K562 (cell line): Measurements from ENCODE around the gene TRAP1. TPM values are rescaled to one million over a fixed set of nuclear protein-coding genes. Genes with fewer than 3 reads are reported as not detected.

Experiments used
- ATAC-seq: fragments of 200-7000 bp; cut with Tn5 transposase; 3 replicates; pipeline ENCODE4 v1.9.1; 2020; ENCODE audit warnings: moderate library complexity
- BruUV-seq: library from RNA; stranded (reverse); fragments of 400-500 nt; replicated peaks from 2 replicates; lab custom pipeline; 2021; lab: Mats Ljungman, UMichigan
- CTCF ChIA-PET: fragments of 300-600 bp; formaldehyde crosslinking; extraction: SDS; loops from one replicate; lab custom pipeline; 2021; ENCODE audit warnings: low intra/inter-chr PET ratio; lab: Yijun Ruan, JAX
- POLR2A ChIA-PET: fragments of 300-600, 350-650 bp; sonication (Branson Sonifier 250); formaldehyde crosslinking; extraction: SDS; loops from one replicate; lab custom pipeline; 2021; ENCODE audit warnings: antibody characterized with exemption, inconsistent platforms; lab: Yijun Ruan, JAX
- DNase-seq, 4 experiments: peaks; one replicate each; pipeline versions ENCODE4 v3.0.0 to v3.0.0-alpha.2; 2011 to 2018; ENCODE audit warnings: low spot score in 3 of 4, mixed read lengths in 3 of 4; ENCODE audit errors: extremely low read depth in 1 of 4
- FAIRE-seq: peaks from 2 replicates; lab custom pipeline; 2011; peaks lifted over from hg19 to GRCh38; lab: Jason Lieb, UNC
- H2AFZ ChIP-seq: 2 replicates; pipeline ENCODE4 v1.6.0; 2011; ENCODE audit warnings: low read depth, low read length, control low read depth, inconsistent platforms
- H3K27ac ChIP-seq: fragments of 200-600 bp; 3 replicates; pipeline ENCODE4 v1.8.0; 2011; ENCODE audit warnings: low read depth, mild to moderate bottlenecking, control low read depth, inconsistent platforms, low read length, moderate library complexity, mixed read lengths; ENCODE audit errors: extremely low read depth
- H3K27me3 ChIP-seq, 2 experiments: fragments of 300-600 bp in 1 of 2; 2 replicates in 1 of 2; 3 replicates in 1 of 2; pipeline versions ENCODE4 v1.6.0 to v1.8.0; 2011; ENCODE audit warnings: inconsistent platforms in 2 of 2, low read length in 2 of 2, mild to moderate bottlenecking in 1 of 2, mixed read lengths in 1 of 2, moderate library complexity in 1 of 2; ENCODE audit not compliant: control insufficient read depth in 2 of 2, insufficient read depth in 2 of 2
- H3K36me3 ChIP-seq: fragments of 300-600 bp; 3 replicates; pipeline ENCODE4 v1.8.0; 2011; ENCODE audit warnings: mild to moderate bottlenecking, low read length, inconsistent platforms; ENCODE audit not compliant: control insufficient read depth, insufficient read depth
- H3K4me1 ChIP-seq, 2 experiments: fragments of 200-600 bp in 1 of 2; replicated peaks in 1 of 2; 2 replicates in 1 of 2; 3 replicates in 1 of 2; pipeline versions ENCODE4 v1.5.1 to v1.8.0; 2011; ENCODE audit warnings: inconsistent platforms in 2 of 2, low read length in 2 of 2, mild to moderate bottlenecking in 1 of 2, mixed read lengths in 1 of 2, moderate library complexity in 1 of 2; ENCODE audit not compliant: control insufficient read depth in 2 of 2, insufficient read depth in 2 of 2
- H3K4me2 ChIP-seq: 2 replicates; pipeline ENCODE4 v1.6.1; 2011; ENCODE audit warnings: low read length, control low read depth, inconsistent platforms, mixed read lengths; ENCODE audit not compliant: insufficient read depth
- H3K4me3 ChIP-seq: fragments of 200-600 bp; sonication (generic), shearing (Covaris generic); 2 replicates; pipeline ENCODE4 v1.5.1; 2016; ENCODE audit warnings: control low read depth, inconsistent platforms
- H3K79me2 ChIP-seq: fragments of 200-600 bp; 3 replicates; pipeline ENCODE4 v1.8.0; 2011; ENCODE audit warnings: low read length, inconsistent platforms; ENCODE audit not compliant: control insufficient read depth, insufficient read depth
- H3K9ac ChIP-seq, 2 experiments: 2 replicates each; pipeline versions ENCODE4 v1.6.0 to v1.6.1; 2011; ENCODE audit warnings: low read depth in 2 of 2, low read length in 2 of 2, control low read depth in 1 of 2, inconsistent platforms in 1 of 2, mild to moderate bottlenecking in 1 of 2, mixed read lengths in 1 of 2; ENCODE audit not compliant: insufficient read depth in 1 of 2
- H3K9me1 ChIP-seq: one replicate; pipeline ENCODE4 v1.6.0; 2011; ENCODE audit warnings: inconsistent platforms, mild to moderate bottlenecking, low read length, moderate library complexity; ENCODE audit not compliant: control insufficient read depth, insufficient read depth
- H3K9me3 ChIP-seq: replicated peaks from 2 replicates; pipeline ENCODE4 v1.5.1; 2011; ENCODE audit warnings: low read depth, low read length, inconsistent platforms; ENCODE audit not compliant: control insufficient read depth, insufficient read depth
- H4K20me1 ChIP-seq: replicated peaks from 2 replicates; pipeline ENCODE4 v1.6.1; 2011; ENCODE audit warnings: low read length, inconsistent platforms, mixed read lengths; ENCODE audit not compliant: control insufficient read depth, insufficient read depth
- ARID1B ChIP-seq: fragments of 450-650 bp; IDR thresholded peaks from 2 replicates; pipeline ENCODE4 v1.6.1; 2016; ENCODE audit warnings: antibody characterized with exemption, mild to moderate bottlenecking, inconsistent platforms
- BDP1 ChIP-seq: IDR thresholded peaks from 3 replicates; pipeline ENCODE4 v1.6.1; 2011; ENCODE audit not compliant: insufficient read length, insufficient read depth
- MYC ChIP-seq, 2 experiments: fragments of 250-450 bp in 1 of 2; sonication (Bioruptor Pico) in 1 of 2; IDR thresholded peaks; 2 replicates each; pipeline versions ENCODE4 v1.5.1 to v1.6.1; 2012 to 2021; ENCODE audit warnings: low read depth in 2 of 2, borderline replicate concordance in 1 of 2, improper control_type of control experiment in 1 of 2, low read length in 1 of 2, mild to moderate bottlenecking in 1 of 2, moderate library complexity in 1 of 2
- NR2C2 ChIP-seq, 2 experiments: fragments of 200-800 bp in 1 of 2; sonication (Bioruptor generic) in 1 of 2; sonication (generic) in 1 of 2; formaldehyde crosslinking in 1 of 2; IDR thresholded peaks; 2 replicates each; pipeline versions ENCODE4 v1.6.1 to v1.8.0; 2016 to 2022; ENCODE audit warnings: mild to moderate bottlenecking in 1 of 2, missing compliant biosample characterization in 1 of 2, missing genetic modification characterization in 1 of 2, missing genetic modification reagents in 1 of 2
- RBM15 ChIP-seq: fragments of 200-400 bp; formaldehyde crosslinking; IDR thresholded peaks from 2 replicates; pipeline ENCODE4 v1.6.1; 2018; ENCODE audit warnings: mild to moderate bottlenecking, low read length, moderate library complexity; ENCODE audit not compliant: insufficient read depth
- SNRNP70 ChIP-seq: fragments of 200-400 bp; formaldehyde crosslinking; optimal IDR thresholded peaks from 2 replicates; pipeline ENCODE3; 2017; ENCODE audit warnings: low read depth, low read length
- ZBTB7A ChIP-seq: IDR thresholded peaks from 2 replicates; pipeline ENCODE4 v1.6.1; 2011; ENCODE audit warnings: low read depth, mild to moderate bottlenecking, low read length, moderate library complexity, borderline replicate concordance; ENCODE audit not compliant: control insufficient read depth
- ZNF561 ChIP-seq: fragments of 450-650 bp; formaldehyde crosslinking; conservative IDR thresholded peaks from 2 replicates; pipeline ENCODE4 v1.4.0; 2020; ENCODE audit warnings: mild to moderate bottlenecking, moderate library complexity
- ZZZ3 ChIP-seq: fragments of 450-650 bp; IDR thresholded peaks from 2 replicates; pipeline ENCODE4 v1.6.1; 2016; ENCODE audit warnings: antibody characterized with exemption, mild to moderate bottlenecking, moderate library complexity
- WGBS: fragments of 100-300 bp; shearing (Covaris generic); methylation state at CpG from one replicate; pipeline ENCODE4 v1.1.6; 2016; ENCODE audit warnings: low coverage, mixed read lengths; ENCODE audit not compliant: insufficient coverage; ENCODE audit errors: missing lambda C conversion rate; 5-methylcytosine and 5-hydroxymethylcytosine counted together
- in situ Hi-C: fragments of 300-500 bp; cut with MboI; formaldehyde crosslinking; loops from 4 replicates; pipeline ENCODE4 v1.15.0; 2018; ENCODE audit warnings: inconsistent platforms, mixed read lengths
- intact Hi-C: fragments of 100-400 bp; cut with micrococcal nuclease; formaldehyde crosslinking; loops from 2 replicates; pipeline ENCODE4 v1.14.2; 2022
- polyA plus RNA-seq, 8 experiments: library from polyadenylated mRNA; depleted of rRNA in 4 of 8; stranded (reverse) in 5 of 8; unstranded in 3 of 8; fragments of >200 nt; fragmentation: Nextera tagmentation in 2 of 8; fragmentation: Illumina TruSeq in 1 of 8; extraction: Ambion mirVana in 2 of 8; extraction: Trizol in 1 of 8; gene quantifications; 2 replicates each; pipeline versions ENCODE4 v1.2.1 to v1.2.3, GENCODE V29; 2011 to 2014; ENCODE audit warnings: inconsistent platforms in 1 of 8, missing spikeins in 1 of 8
- total RNA-seq, 7 experiments: library from RNA; depleted of rRNA in 6 of 7; stranded (reverse); fragments of >200 nt in 6 of 7; fragmentation: Illumina TruSeq in 2 of 7; extraction: Trizol in 2 of 7; gene quantifications; 2 replicates each; pipeline versions ENCODE4 v1.2.1 to v1.2.3, GENCODE V29; 2011 to 2021; ENCODE audit warnings: low replicate concordance in 1 of 7
- TF ChIP-seq, protein P1 (sequence below): sonication (generic); formaldehyde crosslinking; IDR thresholded peaks from 2 replicates; pipeline ENCODE4 v1.8.1; 2023; ENCODE audit warnings: mild to moderate bottlenecking, missing genetic modification reagents

The TRAP1 gene
- total and polyA plus RNA-seq, 9 of the 15 experiments (the other 6 are each of a cell fraction or from before 2014, with no cell fraction given) = 19.1 to 436 (median 301) TPM

DNA sequence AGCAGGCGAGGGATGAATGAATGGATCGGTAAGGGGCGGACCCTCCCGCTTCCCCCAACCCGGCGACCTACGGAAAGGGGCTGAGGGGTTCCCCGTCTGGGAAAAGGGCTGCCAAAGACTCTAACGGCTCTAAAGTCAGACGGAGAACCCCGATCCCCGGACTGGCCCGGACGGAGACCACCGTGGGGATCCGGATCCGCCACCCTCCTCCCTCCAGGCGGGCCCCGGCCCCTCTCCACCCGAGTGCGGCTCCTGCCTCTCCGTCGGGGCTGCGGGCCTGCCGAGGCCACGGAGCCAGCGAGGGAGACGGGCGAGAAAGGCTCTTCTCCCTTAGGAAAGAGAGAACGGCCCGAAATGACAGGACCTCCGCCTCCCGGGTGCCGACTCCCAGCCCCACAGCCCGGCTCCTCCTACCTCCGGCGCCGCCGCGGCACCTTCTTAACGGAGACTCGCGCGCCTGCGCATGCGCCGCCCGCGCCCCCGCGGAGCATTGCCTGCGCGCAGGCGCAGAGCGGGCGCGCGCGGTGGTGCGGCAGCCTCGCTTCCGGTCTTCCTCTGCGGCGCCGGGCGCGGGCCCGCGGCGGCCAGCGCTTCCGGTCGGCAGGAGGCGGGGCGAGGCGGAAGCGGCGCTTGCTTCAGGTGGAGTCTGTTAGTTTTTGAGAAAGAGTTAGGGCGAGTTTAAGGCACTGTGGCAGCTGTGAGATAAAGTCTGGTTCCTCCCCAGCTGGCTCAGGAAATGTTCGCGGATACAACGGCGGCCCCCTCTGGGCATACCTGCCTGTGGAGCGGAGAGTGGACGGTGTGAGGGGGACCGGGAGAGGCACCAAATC is 106.0 kb downstream of the TRAP1 start, which contains the start of gene SLX4 (continued):
- TF ChIP-seq ARID1B (no peak), ZBTB7A (no peak), ZZZ3 (no peak), SNRNP70 (no peak), ZNF561 (no peak)
- TF ChIP-seq, protein P1, sequence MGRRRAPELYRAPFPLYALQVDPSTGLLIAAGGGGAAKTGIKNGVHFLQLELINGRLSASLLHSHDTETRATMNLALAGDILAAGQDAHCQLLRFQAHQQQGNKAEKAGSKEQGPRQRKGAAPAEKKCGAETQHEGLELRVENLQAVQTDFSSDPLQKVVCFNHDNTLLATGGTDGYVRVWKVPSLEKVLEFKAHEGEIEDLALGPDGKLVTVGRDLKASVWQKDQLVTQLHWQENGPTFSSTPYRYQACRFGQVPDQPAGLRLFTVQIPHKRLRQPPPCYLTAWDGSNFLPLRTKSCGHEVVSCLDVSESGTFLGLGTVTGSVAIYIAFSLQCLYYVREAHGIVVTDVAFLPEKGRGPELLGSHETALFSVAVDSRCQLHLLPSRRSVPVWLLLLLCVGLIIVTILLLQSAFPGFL (CRISPR knock-in tag) = no peak

DNA sequence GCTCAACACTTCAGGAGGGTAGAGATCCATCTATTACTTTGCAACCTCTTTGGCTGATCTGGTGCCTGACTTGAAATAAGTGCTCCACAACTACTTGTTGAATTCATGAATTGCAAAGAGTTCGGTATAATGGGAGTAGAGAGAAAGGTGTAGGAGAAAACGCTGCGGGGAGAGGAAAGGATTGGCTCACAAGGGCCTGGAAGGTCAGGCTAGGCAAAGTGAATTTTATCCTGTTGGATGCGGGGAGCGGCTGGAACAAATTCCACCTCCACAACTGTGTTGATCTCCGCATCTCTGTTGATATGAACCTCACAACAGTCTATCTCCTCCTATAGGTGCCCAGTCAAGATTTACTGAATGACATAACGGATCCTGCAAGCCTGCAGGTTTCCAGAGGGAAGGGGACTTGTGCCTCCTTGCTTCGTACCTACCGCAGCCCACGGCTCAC is 106.6 kb downstream of the TRAP1 start:
- peaks cover 51% of the 10 kb centered on the region for H3K79me2 ChIP-seq
- peak in 1 of 4 experiments; percentile 42 for DNase-seq
- H4K20me1 ChIP-seq = no peaks in the 10 kb centered on the region
- peak; percentile 52 for FAIRE-seq
- H3K27me3 ChIP-seq = no peaks in the 10 kb centered on the region
- peak overlapping the region; percentile 84 for H3K27ac ChIP-seq
- POLR2A ChIA-PET = interaction anchor here (0.9 kb wide), 1 partner anchor 58 kb away, joined by 3 read pairs; no protein-coding TSS in a partner anchor
- BruUV-seq = no TSS peak
- peak overlapping the region; percentile 96 for H3K4me3 ChIP-seq
- intact Hi-C loops = no loop called here
- CTCF ChIA-PET = no interaction called here
- no peak; the same call in 2 of the 3 replicates for ATAC-seq
- in situ Hi-C loops = no loop called here
- H3K9me1 ChIP-seq = no peaks in the 10 kb centered on the region
- peak overlapping the region; percentile 97 for H3K4me2 ChIP-seq
- no peaks in the 10 kb centered on the region for H3K9me3 ChIP-seq
- WGBS = 0% methylated on average over 10 of the region's 10 CpGs
- H3K4me1 ChIP-seq = peaks cover 21 to 24% of the 10 kb centered on the region in 2 experiments; a peak in 4 of 5 replicates
- H3K9ac ChIP-seq = peak overlapping the region; percentile 90 to 94
- peaks cover 12% of the 10 kb centered on the region; the same call in 2 of the 3 replicates for H3K36me3 ChIP-seq
- peak overlapping the region; percentile 92 for H2AFZ ChIP-seq
- TF ChIP-seq NR2C2 (CRISPR knock-in tag; IDR thresholded peaks at IDR 0.05) (no peak), NR2C2 (tag; IDR thresholded peaks at IDR 0.05) (no peak), MYC (IDR thresholded peaks at IDR 0.05; ENCODE audit: low read depth, low read length) (0 out of 2 replicates have a peak, but pooled peaks have one; percentile 16), MYC (CRISPR knock-in tag; IDR thresholded peaks at IDR 0.05; ENCODE audit: borderline replicate concordance, low read depth) (no peak), RBM15 (no peak), BDP1 (no peak)
